HUES48 (cell line): Measurements from ENCODE around the gene IL1RN.

Source experiments
- H3K27ac ChIP-seq: one replicate; pipeline ENCODE4 v1.7.0; 2013; ENCODE audit warnings: low read depth, low read length, inconsistent platforms
- H3K27me3 ChIP-seq: 2 replicates; pipeline ENCODE4 v1.6.1; 2013; ENCODE audit warnings: mild to moderate bottlenecking, low read length; ENCODE audit not compliant: control insufficient read depth, insufficient read depth
- H3K36me3 ChIP-seq: 2 replicates; pipeline ENCODE4 v1.6.1; 2013; ENCODE audit warnings: low read length; ENCODE audit not compliant: control insufficient read depth, insufficient read depth
- H3K4me1 ChIP-seq: 2 replicates; pipeline ENCODE4 v1.6.1; 2013; ENCODE audit warnings: mild to moderate bottlenecking, low read length; ENCODE audit not compliant: control insufficient read depth, insufficient read depth
- H3K4me3 ChIP-seq: 2 replicates; pipeline ENCODE4 v1.5.1; 2013; ENCODE audit warnings: mild to moderate bottlenecking, low read depth, low read length
- H3K9ac ChIP-seq: 2 replicates; pipeline ENCODE4 v1.6.1; 2013; ENCODE audit warnings: mild to moderate bottlenecking, low read depth, low read length, moderate library complexity
- H3K9me3 ChIP-seq: 2 replicates; pipeline ENCODE4 v1.6.1; 2013; ENCODE audit warnings: low read length; ENCODE audit not compliant: control insufficient read depth, insufficient read depth

Gene IL1RN

GRCh38 chr2:113169002-113169530 is 41.7 kb downstream of the IL1RN start:
- peaks cover 8% of the 10 kb centered on the region for H3K4me1 ChIP-seq
- H3K4me3 ChIP-seq, result no peak overlapping the region
- no peak overlapping the region for H3K9ac ChIP-seq
- H3K36me3 ChIP-seq, result no peaks in the 10 kb centered on the region
- H3K27me3 ChIP-seq, result no peaks in the 10 kb centered on the region
- no peak overlapping the region for H3K27ac ChIP-seq
- H3K9me3 ChIP-seq, result no peaks in the 10 kb centered on the region

GRCh38 chr2:113169586-113169985 is 42.2 kb downstream of the IL1RN start:
- no peak overlapping the region for H3K27ac ChIP-seq
- H3K36me3 ChIP-seq, result no peaks in the 10 kb centered on the region
- H3K9ac ChIP-seq, result no peak overlapping the region
- no peak overlapping the region for H3K4me3 ChIP-seq
- no peaks in the 10 kb centered on the region for H3K9me3 ChIP-seq
- H3K4me1 ChIP-seq, result peaks cover 8% of the 10 kb centered on the region
- no peaks in the 10 kb centered on the region for H3K27me3 ChIP-seq

GRCh38 chr2:113171334-113172075 is 44.1 kb downstream of the IL1RN start:
- Histone ChIP-seq H3K36me3 (no peaks in the 10 kb centered on the region), H3K4me1 (no peaks in the 10 kb centered on the region), H3K4me3 (no peak overlapping the region), H3K27ac (no peak overlapping the region), H3K9me3 (no peaks in the 10 kb centered on the region), H3K9ac (no peak overlapping the region), H3K27me3 (no peaks in the 10 kb centered on the region)

DNA sequence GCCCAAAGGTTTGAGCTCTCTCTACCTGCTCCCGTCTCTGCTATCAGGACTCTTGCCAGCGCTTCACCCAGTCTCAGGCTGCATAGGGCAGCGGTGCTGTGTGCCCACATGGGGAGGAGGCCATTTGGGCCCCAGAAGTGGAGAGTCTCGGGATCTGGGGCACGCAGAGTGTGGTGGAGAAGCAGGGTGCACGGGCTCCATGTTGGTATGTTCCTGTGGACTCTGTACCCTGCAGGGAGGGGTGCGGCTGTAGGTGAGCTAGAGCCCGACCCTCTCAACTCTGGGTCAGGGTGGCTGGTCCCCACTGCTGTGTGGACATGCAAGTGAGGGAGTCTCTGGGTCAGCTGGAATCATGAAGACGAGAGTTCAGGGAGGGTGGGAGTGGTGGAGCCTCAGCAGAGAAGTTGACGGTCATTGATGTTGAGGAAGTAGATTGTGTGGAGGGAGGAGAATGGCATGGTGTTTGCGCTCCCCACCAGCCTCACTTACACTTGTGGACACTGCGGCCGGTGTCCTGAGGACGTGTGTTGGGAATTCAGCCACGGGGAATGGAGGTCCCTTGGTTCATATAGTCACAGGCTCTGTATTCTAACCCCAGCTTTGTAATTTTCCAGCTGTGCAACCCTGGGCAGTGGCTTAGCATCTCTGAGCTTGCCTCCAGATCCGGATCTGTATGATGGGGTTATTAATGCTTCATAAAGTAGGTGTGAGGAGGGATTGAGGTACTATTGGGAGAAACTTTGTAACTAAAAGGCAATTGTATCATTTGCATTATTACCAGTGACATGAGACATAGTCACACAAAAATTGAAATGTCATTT is 45.5 kb downstream of the IL1RN start:
- Histone ChIP-seq H3K9me3 (no peaks in the 10 kb centered on the region), H3K27me3 (no peaks in the 10 kb centered on the region), H3K36me3 (no peaks in the 10 kb centered on the region), H3K4me1 (no peaks in the 10 kb centered on the region), H3K27ac (no peak overlapping the region), H3K9ac (no peak overlapping the region), H3K4me3 (no peak overlapping the region)

DNA sequence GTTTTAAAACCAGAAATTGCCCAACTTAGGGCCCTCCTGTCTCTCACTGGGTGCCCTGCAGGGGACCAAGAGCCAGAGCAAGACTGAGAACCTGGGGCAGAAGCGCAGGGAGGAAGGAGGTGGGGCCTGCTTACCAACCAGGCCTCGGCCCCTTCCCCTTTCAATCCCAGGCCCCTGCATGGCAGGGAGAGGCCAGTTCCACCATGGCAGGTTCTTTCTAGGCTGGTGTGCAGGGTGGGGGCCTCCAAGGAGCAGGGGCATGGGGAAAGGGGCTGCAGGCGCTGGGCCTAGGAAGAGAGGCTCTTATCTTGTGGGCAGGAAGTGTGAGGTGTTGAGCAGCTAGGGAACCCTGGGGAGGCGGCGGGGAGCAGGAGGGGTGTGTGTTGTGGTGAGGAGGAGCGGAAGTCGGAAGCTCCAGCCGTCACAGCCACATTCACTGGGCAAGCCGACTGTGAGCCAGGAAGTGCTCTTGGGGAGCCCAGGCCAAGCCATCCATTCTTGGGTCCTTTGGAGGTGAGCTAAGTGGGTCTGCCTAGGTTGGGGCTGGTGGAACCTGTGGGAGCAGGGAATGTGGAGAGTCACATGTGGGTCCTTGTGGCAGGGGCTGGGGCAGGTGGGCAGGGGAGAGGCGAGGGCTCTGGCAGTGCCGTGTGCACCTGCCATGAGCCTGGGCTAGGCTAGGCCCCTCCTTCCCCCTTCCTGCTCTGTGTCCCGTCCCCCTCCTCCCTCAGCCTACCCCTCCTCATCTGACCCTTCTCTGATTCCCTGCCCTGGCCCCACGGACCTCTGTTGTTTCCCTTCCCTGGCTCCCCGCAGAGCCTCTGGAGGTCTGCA is 46.4 kb downstream of the IL1RN start, which contains the start of gene PSD4:
TSS of gene PSD4 (plus strand) at position 430 of the 834 bp plus-strand sequence. CDS start 8,486 bp downstream, outside the sequence.
- Histone ChIP-seq H3K27me3 (no peaks in the 10 kb centered on the region), H3K4me3 (no peak within 1 kb of the TSS), H3K36me3 (no peaks in the 10 kb centered on the region), H3K4me1 (no peaks in the 10 kb centered on the region), H3K9me3 (no peaks in the 10 kb centered on the region), H3K27ac (no peak within 1 kb of the TSS), H3K9ac (no peak within 1 kb of the TSS)

GRCh38 chr2:113174376-113174750 is 47.0 kb downstream of the IL1RN start:
- Histone ChIP-seq H3K9ac (no peak overlapping the region), H3K9me3 (no peaks in the 10 kb centered on the region), H3K36me3 (no peaks in the 10 kb centered on the region), H3K27me3 (no peaks in the 10 kb centered on the region), H3K4me3 (no peak overlapping the region), H3K4me1 (no peaks in the 10 kb centered on the region), H3K27ac (no peak overlapping the region)

- no peak overlapping the region for H3K4me3 ChIP-seq
- no peak overlapping the region for H3K9ac ChIP-seq
- H3K9me3 ChIP-seq, result no peaks in the 10 kb centered on the region
- H3K27me3 ChIP-seq, result no peaks in the 10 kb centered on the region
- no peaks in the 10 kb centered on the region for H3K36me3 ChIP-seq
- H3K4me1 ChIP-seq, result peaks cover under 1% of the 10 kb centered on the region; the same call in 1 of the 2 replicates
- H3K27ac ChIP-seq, result no peak overlapping the region
These were observed 47.7 kb downstream of the IL1RN start for GRCh38 chr2:113175042-113175628.

GRCh38 chr2:113175736-113176695 is 48.6 kb downstream of the IL1RN start:
- Histone ChIP-seq H3K27me3 (no peaks in the 10 kb centered on the region), H3K9ac (no peak overlapping the region), H3K36me3 (no peaks in the 10 kb centered on the region), H3K9me3 (no peaks in the 10 kb centered on the region), H3K4me3 (no peak overlapping the region), H3K27ac (no peak overlapping the region), H3K4me1 (peaks cover 4% of the 10 kb centered on the region; the same call in 1 of the 2 replicates)

DNA sequence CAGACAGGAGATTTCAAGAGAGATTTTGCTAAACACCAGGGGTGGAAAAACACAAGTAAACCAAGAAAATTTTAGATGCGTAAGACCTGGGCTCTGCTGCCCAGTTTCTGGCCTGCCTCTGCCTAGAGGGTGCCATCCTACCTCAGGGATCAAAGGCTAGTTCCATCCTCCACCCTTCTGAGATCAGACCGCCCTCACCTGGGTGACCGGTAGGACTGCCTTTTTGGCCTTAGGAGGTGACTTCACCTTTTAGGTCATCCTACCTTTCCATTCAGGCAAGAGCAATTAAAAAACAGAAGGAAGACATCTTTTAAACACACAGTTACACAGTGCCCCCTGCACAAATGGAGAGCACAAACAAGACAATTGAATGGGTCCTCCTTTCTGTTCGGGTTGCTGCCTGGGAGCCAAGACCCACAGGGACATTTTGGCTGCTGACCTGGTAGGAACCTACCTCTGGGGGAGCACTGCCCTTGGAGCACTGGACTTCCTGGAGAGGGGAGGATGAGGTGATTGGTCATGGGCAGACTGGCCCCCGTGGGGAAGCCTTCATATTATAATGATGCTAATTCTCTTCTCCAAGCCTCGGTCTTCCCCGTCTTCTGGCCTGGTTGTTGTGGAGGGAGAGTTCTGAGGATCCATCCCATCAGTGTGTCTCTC is 49.4 kb downstream of the IL1RN start:
- no peaks in the 10 kb centered on the region for H3K9me3 ChIP-seq
- peaks cover 4% of the 10 kb centered on the region; the same call in 1 of the 2 replicates for H3K4me1 ChIP-seq
- H3K27ac ChIP-seq, result no peak overlapping the region
- no peak overlapping the region for H3K9ac ChIP-seq
- H3K4me3 ChIP-seq, result no peak overlapping the region
- H3K36me3 ChIP-seq, result no peaks in the 10 kb centered on the region
- H3K27me3 ChIP-seq, result no peaks in the 10 kb centered on the region
